Endothelial cell of umbilical vein (primary cell): ENCODE results near the gene MAGI1. TPM values are rescaled to one million over a fixed set of nuclear protein-coding genes. Genes with fewer than 3 reads are reported as not detected.

Source experiments
- BruUV-seq: library from RNA; stranded (reverse); fragments of 400-500 nt; replicated peaks from 2 replicates; lab custom pipeline; 2021; lab: Mats Ljungman, UMichigan
- CTCF ChIA-PET: fragments of 300-600, 350-600 bp; sonication (Branson Sonifier 250); formaldehyde crosslinking; loops from one replicate; lab custom pipeline; 2021; ENCODE audit warnings: antibody characterized with exemption, inconsistent platforms; lab: Charles Lee
- POLR2A ChIA-PET: fragments of 300-600, 350-600 bp; sonication (Branson Sonifier 250); formaldehyde crosslinking; loops from one replicate; lab custom pipeline; 2021; ENCODE audit warnings: antibody characterized with exemption, inconsistent platforms; lab: Charles Lee
- DNase-seq: peaks from one replicate; pipeline ENCODE4 v3.0.0-alpha.2; 2011; ENCODE audit warnings: low read depth, low spot score
- FAIRE-seq: peaks from 2 replicates; lab custom pipeline; 2011; peaks lifted over from hg19 to GRCh38; lab: Jason Lieb, UNC
- H2AFZ ChIP-seq: 2 replicates; pipeline ENCODE4 v1.6.0; 2012; ENCODE audit warnings: low read depth, low read length, control low read depth, inconsistent platforms
- H3K27ac ChIP-seq: 2 replicates; pipeline ENCODE4 v1.5.1; 2011; ENCODE audit warnings: low read depth, mild to moderate bottlenecking, control low read depth, low read length, moderate library complexity; ENCODE audit not compliant: insufficient read depth
- H3K27me3 ChIP-seq, 2 experiments: 2 replicates each; pipeline versions ENCODE4 v1.6.0 to v1.6.1; 2011; ENCODE audit warnings: low read length in 2 of 2, mixed read lengths in 1 of 2; ENCODE audit not compliant: control insufficient read depth in 2 of 2, insufficient read depth in 2 of 2
- H3K36me3 ChIP-seq, 2 experiments: 2 replicates in 1 of 2; 3 replicates in 1 of 2; pipeline ENCODE4 v1.5.1; 2011; ENCODE audit warnings: low read length in 2 of 2, mild to moderate bottlenecking in 1 of 2, moderate library complexity in 1 of 2; ENCODE audit not compliant: control insufficient read depth in 2 of 2, insufficient read depth in 2 of 2; ENCODE audit errors: extremely low read depth in 1 of 2
- H3K4me1 ChIP-seq: 3 replicates; pipeline ENCODE4 v1.5.1; 2011; ENCODE audit warnings: mild to moderate bottlenecking, low read length; ENCODE audit not compliant: control insufficient read depth, insufficient read depth; ENCODE audit errors: extremely low read depth
- H3K4me2 ChIP-seq: 2 replicates; pipeline ENCODE4 v1.6.1; 2011; ENCODE audit warnings: low read length, control low read depth, mixed read lengths; ENCODE audit not compliant: insufficient read depth
- H3K4me3 ChIP-seq, 3 experiments: fragments of 200-600 bp in 1 of 3; sonication (generic), shearing (Covaris generic) in 1 of 3; replicated peaks in 1 of 3; 2 replicates each; pipeline ENCODE4 v1.5.1; 2011 to 2016; ENCODE audit warnings: control low read depth in 3 of 3, low read length in 3 of 3, mild to moderate bottlenecking in 2 of 3, inconsistent platforms in 1 of 3, low read depth in 1 of 3, moderate library complexity in 1 of 3; ENCODE audit not compliant: insufficient read depth in 1 of 3
- H3K79me2 ChIP-seq: 2 replicates; pipeline ENCODE4 v1.6.0; 2012; ENCODE audit warnings: low read length, inconsistent platforms; ENCODE audit not compliant: control insufficient read depth, insufficient read depth
- H3K9ac ChIP-seq: replicated peaks from 2 replicates; pipeline ENCODE3; 2011; ENCODE audit warnings: low read length, control low read depth; ENCODE audit not compliant: insufficient read depth; ENCODE audit errors: extremely low read depth
- H3K9me1 ChIP-seq: replicated peaks from 3 replicates; pipeline ENCODE4 v1.6.0; 2011; ENCODE audit warnings: mild to moderate bottlenecking, low read length; ENCODE audit not compliant: control insufficient read depth, insufficient read depth; ENCODE audit errors: extremely low read depth
- H3K9me3 ChIP-seq: replicated peaks from 2 replicates; pipeline ENCODE4 v1.5.1; 2012; ENCODE audit warnings: low read length, inconsistent platforms; ENCODE audit not compliant: control insufficient read depth, insufficient read depth
- H4K20me1 ChIP-seq: replicated peaks from 2 replicates; pipeline ENCODE3; 2011; ENCODE audit warnings: mild to moderate bottlenecking, low read length; ENCODE audit not compliant: control insufficient read depth, insufficient read depth; ENCODE audit errors: extremely low read depth
- CTCF ChIP-seq, 2 donors: IDR thresholded peaks; 1 replicate in 1 of 2; 2 replicates in 1 of 2; pipeline ENCODE4 v1.5.1; 2011; ENCODE audit warnings: low read length in 2 of 2, mild to moderate bottlenecking in 2 of 2, moderate library complexity in 2 of 2, control low read depth in 1 of 2, inconsistent platforms in 1 of 2, low read depth in 1 of 2; ENCODE audit not compliant: insufficient read depth in 1 of 2; ENCODE audit errors: extremely low read depth in 1 of 2
- EZH2 ChIP-seq: IDR thresholded peaks from 2 replicates; pipeline ENCODE4 v1.6.1; 2012; ENCODE audit warnings: borderline replicate concordance, low read depth, mild to moderate bottlenecking, moderate library complexity, low read length, inconsistent platforms; ENCODE audit not compliant: severe bottlenecking
- FOS ChIP-seq: IDR thresholded peaks from 2 replicates; pipeline ENCODE4 v1.6.1; 2011; ENCODE audit warnings: mild to moderate bottlenecking, low read length, moderate library complexity, borderline replicate concordance; ENCODE audit not compliant: insufficient read depth
- GATA2 ChIP-seq: IDR thresholded peaks from 2 replicates; pipeline ENCODE4 v1.7.0; 2011; ENCODE audit warnings: low read depth, mild to moderate bottlenecking, moderate library complexity, mixed read lengths, low read length; ENCODE audit not compliant: insufficient read length, insufficient read depth
- dilution Hi-C: fragments of 300-500 bp; cut with MboI; formaldehyde crosslinking; loops from one replicate; pipeline ENCODE4 v1.15.0; 2019; ENCODE audit warnings: low sequenced_read_pairs; ENCODE audit not compliant: extremely low pct_ligation_motif_present
- intact Hi-C: fragments of 100-400 bp; cut with micrococcal nuclease; formaldehyde crosslinking; loops from one replicate; pipeline ENCODE4 v1.10.0; 2022
- polyA plus RNA-seq, 4 experiments: library from polyadenylated mRNA; depleted of rRNA in 3 of 4; stranded (reverse) in 3 of 4; unstranded in 1 of 4; fragments of >200 nt; gene quantifications; 2 replicates each; pipeline versions ENCODE4 v1.2.1 to v1.2.3, GENCODE V29; 2011 to 2012; ENCODE audit warnings: missing spikeins in 1 of 4
- total RNA-seq: library from RNA; stranded (reverse); gene quantifications from 2 replicates; pipeline ENCODE4 v1.2.3, GENCODE V29; 2021
- TF ChIP-seq, protein P1 (sequence below): IDR thresholded peaks from 2 replicates; pipeline ENCODE4 v1.6.1; 2011; ENCODE audit not compliant: insufficient read depth, insufficient read length

The MAGI1 gene
- total and polyA plus RNA-seq, 2 donors (not counting 3 experiments of a cell fraction or from before 2014, with no cell fraction given): 10.1 to 47.9 TPM

- CTCF ChIA-PET: no interaction called here
- no peak overlapping the region for H2AFZ ChIP-seq
- H3K4me3 ChIP-seq: no peak overlapping the region
- intact Hi-C loops (no loop called here), dilution Hi-C loops (no loop called here)
- no TSS peak for BruUV-seq
- FAIRE-seq (no peak), DNase-seq (no peak)
- TF ChIP-seq GATA2: no peak
- TF ChIP-seq FOS: no peak
- H3K27ac ChIP-seq: no peak overlapping the region
- H3K9me1 ChIP-seq: no peaks in the 10 kb centered on the region
- no peaks in the 10 kb centered on the region for H3K27me3 ChIP-seq
- H3K9me3 ChIP-seq: no peaks in the 10 kb centered on the region
- H3K4me2 ChIP-seq: no peak overlapping the region
- peaks cover 6% of the 10 kb centered on the region for H4K20me1 ChIP-seq
- POLR2A ChIA-PET: no interaction called here
- H3K4me1 ChIP-seq: peaks cover 19% of the 10 kb centered on the region
- H3K36me3 ChIP-seq: no peaks in the 10 kb centered on the region
- no peaks in the 10 kb centered on the region for H3K79me2 ChIP-seq
- no peak overlapping the region for H3K9ac ChIP-seq
Measured at GRCh38 chr3:65858749-65859148, 180.0 kb downstream of the MAGI1 start.

GRCh38 chr3:65857327-65857726, 181.4 kb downstream of the MAGI1 start:
- CTCF ChIA-PET: interaction anchor here (0.8 to 1.7 kb wide), 9 partner anchors 9 to 338 kb away, joined by 3 to 5 read pairs (median 3); no protein-coding TSS in a partner anchor

More at GRCh38 chr3:65857327-65857726, 181.4 kb downstream of the MAGI1 start:
- Histone ChIP-seq H3K4me2 (no peak overlapping the region), H3K27ac (no peak overlapping the region), H3K4me1 (peaks cover 19% of the 10 kb centered on the region), H3K27me3 (no peaks in the 10 kb centered on the region), H3K9me3 (no peaks in the 10 kb centered on the region), H2AFZ (no peak overlapping the region), H3K9ac (no peak overlapping the region), H4K20me1 (peaks cover 5% of the 10 kb centered on the region), H3K79me2 (no peaks in the 10 kb centered on the region), H3K9me1 (no peaks in the 10 kb centered on the region), H3K36me3 (no peaks in the 10 kb centered on the region), H3K4me3 (no peak overlapping the region)
- TF ChIP-seq EZH2 (no peak), FOS (no peak), GATA2 (no peak), CTCF (IDR thresholded peaks at IDR 0.05; ENCODE audit: extremely low read depth in 1 of 2, insufficient read depth in 1 of 2, low read depth in 1 of 2, low read length in 2 of 2) (no peak)
- TF ChIP-seq, protein P1, sequence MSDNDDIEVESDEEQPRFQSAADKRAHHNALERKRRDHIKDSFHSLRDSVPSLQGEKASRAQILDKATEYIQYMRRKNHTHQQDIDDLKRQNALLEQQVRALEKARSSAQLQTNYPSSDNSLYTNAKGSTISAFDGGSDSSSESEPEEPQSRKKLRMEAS: no peak
- no TSS peak for BruUV-seq
- peak; percentile 43 for FAIRE-seq
- intact Hi-C loops: no loop called here
- no peak for DNase-seq
- POLR2A ChIA-PET: no interaction called here
- dilution Hi-C loops: no loop called here
